Testis (tissue), 2 donors: ENCODE data around the gene GLYR1.

Experiments
- POLR2A ChIP-seq: fragments of 450-650 bp; IDR thresholded peaks from one replicate; pipeline ENCODE4 v1.6.1; 2017; ENCODE audit warnings: antibody characterized with exemption, mild to moderate bottlenecking, moderate library complexity
- TF ChIP-seq, protein P1 (sequence below), 3 experiments: fragments of 450-650 bp in 2 of 3; fragments of 200-600 bp in 1 of 3; sonication (generic) in 1 of 3; IDR thresholded peaks; one replicate each; pipeline ENCODE4 v1.5.1; 2016 to 2019; ENCODE audit warnings: antibody characterized with exemption in 3 of 3, mild to moderate bottlenecking in 2 of 3, moderate library complexity in 1 of 3

DNA sequence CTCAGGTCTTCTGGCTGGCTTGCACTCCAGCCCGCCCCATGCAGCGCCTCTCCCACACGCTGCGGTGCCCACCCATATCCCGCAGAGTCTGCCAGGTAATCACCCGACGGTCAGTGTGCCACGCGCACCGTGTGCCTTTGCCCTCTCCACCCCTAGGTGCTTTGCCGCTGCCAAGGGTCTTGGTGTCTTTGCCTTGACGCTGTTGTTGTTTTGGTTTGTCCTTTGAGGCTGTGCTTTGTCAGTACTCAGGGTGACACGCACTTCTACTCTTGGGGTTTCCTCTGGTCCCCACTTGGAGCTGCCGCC lies 30.2 kb upstream of the GLYR1 start:
- TF ChIP-seq POLR2A = no peak
- TF ChIP-seq, protein P1, sequence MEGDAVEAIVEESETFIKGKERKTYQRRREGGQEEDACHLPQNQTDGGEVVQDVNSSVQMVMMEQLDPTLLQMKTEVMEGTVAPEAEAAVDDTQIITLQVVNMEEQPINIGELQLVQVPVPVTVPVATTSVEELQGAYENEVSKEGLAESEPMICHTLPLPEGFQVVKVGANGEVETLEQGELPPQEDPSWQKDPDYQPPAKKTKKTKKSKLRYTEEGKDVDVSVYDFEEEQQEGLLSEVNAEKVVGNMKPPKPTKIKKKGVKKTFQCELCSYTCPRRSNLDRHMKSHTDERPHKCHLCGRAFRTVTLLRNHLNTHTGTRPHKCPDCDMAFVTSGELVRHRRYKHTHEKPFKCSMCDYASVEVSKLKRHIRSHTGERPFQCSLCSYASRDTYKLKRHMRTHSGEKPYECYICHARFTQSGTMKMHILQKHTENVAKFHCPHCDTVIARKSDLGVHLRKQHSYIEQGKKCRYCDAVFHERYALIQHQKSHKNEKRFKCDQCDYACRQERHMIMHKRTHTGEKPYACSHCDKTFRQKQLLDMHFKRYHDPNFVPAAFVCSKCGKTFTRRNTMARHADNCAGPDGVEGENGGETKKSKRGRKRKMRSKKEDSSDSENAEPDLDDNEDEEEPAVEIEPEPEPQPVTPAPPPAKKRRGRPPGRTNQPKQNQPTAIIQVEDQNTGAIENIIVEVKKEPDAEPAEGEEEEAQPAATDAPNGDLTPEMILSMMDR (IDR thresholded peaks at IDR 0.05) = no peak
